H9 (cell line): ENCODE results near the gene CDK11A. TPM values are rescaled to one million over a fixed set of nuclear protein-coding genes. Genes with fewer than 3 reads are reported as not detected.

ENCODE experiments used
- DNase-seq: peaks from one replicate; pipeline ENCODE4 v3.0.0-alpha.2; 2017
- H2AFZ ChIP-seq: one replicate; pipeline ENCODE4 v1.6.1; 2013; ENCODE audit warnings: mild to moderate bottlenecking, low read length, control low read depth, moderate library complexity
- H2AK5ac ChIP-seq: 2 replicates; pipeline ENCODE4 v1.6.1; 2013; ENCODE audit warnings: low read length, control low read depth, mixed read lengths; ENCODE audit not compliant: insufficient read length
- H2BK120ac ChIP-seq: one replicate; pipeline ENCODE4 v1.6.1; 2013; ENCODE audit warnings: low read depth, mild to moderate bottlenecking, low read length, control low read depth, inconsistent platforms; ENCODE audit not compliant: poor library complexity, severe bottlenecking
- H2BK12ac ChIP-seq: 2 replicates; pipeline ENCODE4 v1.6.1; 2013; ENCODE audit warnings: low read length, control low read depth, mixed read lengths, low read depth; ENCODE audit not compliant: insufficient read length
- H2BK15ac ChIP-seq: 2 replicates; pipeline ENCODE4 v1.6.1; 2013; ENCODE audit warnings: low read depth, low read length, control low read depth
- H2BK20ac ChIP-seq: one replicate; pipeline ENCODE4 v1.6.1; 2013; ENCODE audit warnings: low read depth, mild to moderate bottlenecking, low read length, control low read depth, inconsistent platforms; ENCODE audit not compliant: poor library complexity, severe bottlenecking
- H2BK5ac ChIP-seq: 2 replicates; pipeline ENCODE4 v1.6.1; 2013; ENCODE audit warnings: low read length, control low read depth, mixed read lengths; ENCODE audit not compliant: insufficient read length
- H3K14ac ChIP-seq: 2 replicates; pipeline ENCODE4 v1.6.1; 2013; ENCODE audit warnings: low read length, control low read depth; ENCODE audit not compliant: insufficient read depth
- H3K18ac ChIP-seq: 2 replicates; pipeline ENCODE4 v1.6.1; 2013; ENCODE audit warnings: low read depth, mild to moderate bottlenecking, mixed read lengths, low read length, control low read depth; ENCODE audit not compliant: insufficient read length
- H3K23ac ChIP-seq: 2 replicates; pipeline ENCODE4 v1.6.1; 2013; ENCODE audit warnings: low read length, control low read depth, mixed read lengths, low read depth; ENCODE audit not compliant: insufficient read length
- H3K23me2 ChIP-seq: 2 replicates; pipeline ENCODE4 v1.6.1; 2013; ENCODE audit warnings: low read depth, mild to moderate bottlenecking, mixed read lengths, low read length, control low read depth; ENCODE audit not compliant: insufficient read length, poor library complexity, severe bottlenecking
- H3K27ac ChIP-seq: 2 replicates; pipeline ENCODE4 v1.5.1; 2013; ENCODE audit warnings: low read length, control low read depth, mixed read lengths, low read depth; ENCODE audit not compliant: insufficient read length
- H3K27me3 ChIP-seq: 2 replicates; pipeline ENCODE4 v1.6.1; 2013; ENCODE audit warnings: low read length, control low read depth, inconsistent platforms; ENCODE audit not compliant: insufficient read depth
- H3K4ac ChIP-seq: 2 replicates; pipeline ENCODE4 v1.6.1; 2013; ENCODE audit warnings: low read depth, mild to moderate bottlenecking, control low read depth, inconsistent platforms, low read length, moderate library complexity
- H3K4me1 ChIP-seq: 2 replicates; pipeline ENCODE4 v1.6.1; 2013; ENCODE audit warnings: low read length, control low read depth, inconsistent platforms; ENCODE audit not compliant: insufficient read depth
- H3K4me2 ChIP-seq: 2 replicates; pipeline ENCODE4 v1.6.1; 2013; ENCODE audit warnings: low read length, control low read depth, mixed read lengths; ENCODE audit not compliant: insufficient read length, insufficient read depth
- H3K56ac ChIP-seq: 2 replicates; pipeline ENCODE4 v1.6.1; 2013; ENCODE audit warnings: low read depth, mild to moderate bottlenecking, mixed read lengths, low read length, control low read depth; ENCODE audit not compliant: insufficient read length
- H3K79me1 ChIP-seq: 2 replicates; pipeline ENCODE4 v1.6.1; 2013; ENCODE audit warnings: low read depth, mild to moderate bottlenecking, moderate library complexity, low read length, control low read depth, inconsistent platforms; ENCODE audit not compliant: insufficient read depth, poor library complexity, severe bottlenecking
- H3K79me2 ChIP-seq: 2 replicates; pipeline ENCODE4 v1.6.1; 2013; ENCODE audit warnings: low read length, control low read depth, inconsistent platforms; ENCODE audit not compliant: insufficient read depth
- H3K9ac ChIP-seq: 2 replicates; pipeline ENCODE4 v1.6.1; 2013; ENCODE audit warnings: low read length, control low read depth, mixed read lengths; ENCODE audit not compliant: insufficient read length; ENCODE audit errors: extremely low read depth
- H3K9me3 ChIP-seq: one replicate; pipeline ENCODE4 v1.6.1; 2013; ENCODE audit warnings: low read depth, low read length, inconsistent platforms; ENCODE audit not compliant: control insufficient read depth
- H3T11ph ChIP-seq: one replicate; pipeline ENCODE4 v1.6.1; 2013; ENCODE audit warnings: mild to moderate bottlenecking, low read length, control low read depth, inconsistent platforms
- H4K20me1 ChIP-seq: one replicate; pipeline ENCODE4 v1.6.1; 2013; ENCODE audit not compliant: control insufficient read depth, insufficient read length, insufficient read depth
- H4K5ac ChIP-seq: 2 replicates; pipeline ENCODE4 v1.6.1; 2013; ENCODE audit warnings: low read depth, mild to moderate bottlenecking, mixed read lengths, low read length, control low read depth; ENCODE audit not compliant: insufficient read length
- H4K8ac ChIP-seq: replicated peaks from 2 replicates; pipeline ENCODE4 v1.6.1; 2013; ENCODE audit warnings: low read length, control low read depth, mixed read lengths, low read depth; ENCODE audit not compliant: insufficient read length
- H4K91ac ChIP-seq: 2 replicates; pipeline ENCODE4 v1.6.1; 2013; ENCODE audit warnings: low read depth, mild to moderate bottlenecking, moderate library complexity, mixed read lengths, low read length, control low read depth; ENCODE audit not compliant: insufficient read length
- H3K27ac Mint-ChIP-seq, 3 experiments: 2 replicates in 2 of 3; 3 replicates in 1 of 3; pipeline ENCODE4 v1.8.0; 2020 to 2021; ENCODE audit warnings: mixed read lengths in 3 of 3, mild to moderate bottlenecking in 1 of 3, moderate library complexity in 1 of 3
- H3K27me3 Mint-ChIP-seq: 2 replicates; pipeline ENCODE4 v1.8.0; 2021; ENCODE audit warnings: low read depth, mild to moderate bottlenecking, moderate library complexity, mixed read lengths
- H3K36me3 Mint-ChIP-seq, 3 experiments: 2 replicates in 2 of 3; 3 replicates in 1 of 3; pipeline ENCODE4 v1.8.0; 2020 to 2021; ENCODE audit warnings: low read depth in 3 of 3, mixed read lengths in 3 of 3; ENCODE audit not compliant: insufficient read depth in 1 of 3
- H3K4me1 Mint-ChIP-seq, 2 experiments: 2 replicates each; pipeline ENCODE4 v1.8.0; 2020; ENCODE audit warnings: mixed read lengths in 2 of 2
- H3K4me3 Mint-ChIP-seq, 2 experiments: 2 replicates in 1 of 2; 3 replicates in 1 of 2; pipeline ENCODE4 v1.8.0; 2020 to 2021; ENCODE audit warnings: mild to moderate bottlenecking in 2 of 2, mixed read lengths in 2 of 2, moderate library complexity in 1 of 2
- H3K9me3 Mint-ChIP-seq, 2 experiments: 2 replicates in 1 of 2; 3 replicates in 1 of 2; pipeline ENCODE4 v1.8.0; 2020; ENCODE audit warnings: mild to moderate bottlenecking in 2 of 2, mixed read lengths in 2 of 2, moderate library complexity in 1 of 2
- WGBS: extraction: QIAGEN DNeasy Blood & Tissue Kit; methylation state at CpG from one replicate; pipeline ENCODE4 v1.1.7; 2013; ENCODE audit warnings: missing lambda C conversion rate, low lambda C conversion rate, mixed read lengths; ENCODE audit not compliant: insufficient read length; ENCODE audit errors: extremely low coverage; 5-methylcytosine and 5-hydroxymethylcytosine counted together
- total RNA-seq: library from RNA; stranded (reverse); gene quantifications from 2 replicates; pipeline ENCODE4 v1.2.1, GENCODE V29; 2021
- TF ChIP-seq, protein P1 (sequence below): fragments of 200-600 bp; sonication (generic); conservative IDR thresholded peaks from 3 replicates; pipeline ENCODE4 v1.8.0; 2021; ENCODE audit warnings: antibody characterized with exemption, mild to moderate bottlenecking

Gene CDK11A
- total RNA-seq, 1 experiment from 2014 or later: 49.5 TPM

DNA sequence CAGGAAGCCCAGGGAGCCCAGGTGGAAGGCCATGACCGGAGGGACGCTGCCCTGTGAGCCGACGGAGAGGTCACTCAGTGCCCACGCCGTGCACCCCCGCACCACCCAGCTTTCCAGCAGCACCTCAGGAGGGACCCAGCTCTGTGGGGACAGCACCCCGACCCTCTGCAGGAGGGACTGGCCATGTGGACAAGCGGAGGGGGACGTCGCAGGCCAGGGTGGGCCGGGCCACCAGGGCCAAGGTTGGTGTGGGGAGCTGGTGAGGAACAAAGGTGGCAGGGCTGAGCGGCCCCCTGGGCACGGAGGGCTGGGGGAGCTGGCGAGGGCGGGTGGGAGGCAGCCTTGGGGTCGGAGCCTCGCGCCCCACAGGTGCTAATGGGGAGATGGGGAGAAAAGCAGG lies 31.3 kb upstream of the CDK11A start:
- no peaks in the 10 kb centered on the region; a peak in 2 of 4 replicates for H3K4me1 Mint-ChIP-seq
- Histone ChIP-seq H2BK15ac (no peak overlapping the region), H2BK120ac (no peak overlapping the region), H3K9me3 (no peaks in the 10 kb centered on the region), H3K56ac (no peak overlapping the region), H2BK20ac (no peak overlapping the region), H4K5ac (no peak overlapping the region), H4K8ac (no peak overlapping the region), H2AK5ac (no peak overlapping the region), H3K18ac (no peak overlapping the region), H3K23me2 (no peaks in the 10 kb centered on the region), H3K4me2 (no peak overlapping the region), H3T11ph (no peak overlapping the region), H2AFZ (no peak overlapping the region), H3K14ac (no peak overlapping the region), H3K27me3 (no peaks in the 10 kb centered on the region), H4K91ac (no peak overlapping the region), H3K23ac (no peak overlapping the region), H2BK5ac (no peak overlapping the region), H3K79me1 (peaks cover 6% of the 10 kb centered on the region), H4K20me1 (no peaks in the 10 kb centered on the region), H3K9ac (no peak overlapping the region), H3K79me2 (no peaks in the 10 kb centered on the region; the same call in 1 of the 2 replicates), H2BK12ac (no peak overlapping the region), H3K27ac (no peak overlapping the region), H3K4ac (no peak overlapping the region), H3K4me1 (no peaks in the 10 kb centered on the region)
- H3K27ac Mint-ChIP-seq: no peak overlapping the region
- TF ChIP-seq, protein P1, sequence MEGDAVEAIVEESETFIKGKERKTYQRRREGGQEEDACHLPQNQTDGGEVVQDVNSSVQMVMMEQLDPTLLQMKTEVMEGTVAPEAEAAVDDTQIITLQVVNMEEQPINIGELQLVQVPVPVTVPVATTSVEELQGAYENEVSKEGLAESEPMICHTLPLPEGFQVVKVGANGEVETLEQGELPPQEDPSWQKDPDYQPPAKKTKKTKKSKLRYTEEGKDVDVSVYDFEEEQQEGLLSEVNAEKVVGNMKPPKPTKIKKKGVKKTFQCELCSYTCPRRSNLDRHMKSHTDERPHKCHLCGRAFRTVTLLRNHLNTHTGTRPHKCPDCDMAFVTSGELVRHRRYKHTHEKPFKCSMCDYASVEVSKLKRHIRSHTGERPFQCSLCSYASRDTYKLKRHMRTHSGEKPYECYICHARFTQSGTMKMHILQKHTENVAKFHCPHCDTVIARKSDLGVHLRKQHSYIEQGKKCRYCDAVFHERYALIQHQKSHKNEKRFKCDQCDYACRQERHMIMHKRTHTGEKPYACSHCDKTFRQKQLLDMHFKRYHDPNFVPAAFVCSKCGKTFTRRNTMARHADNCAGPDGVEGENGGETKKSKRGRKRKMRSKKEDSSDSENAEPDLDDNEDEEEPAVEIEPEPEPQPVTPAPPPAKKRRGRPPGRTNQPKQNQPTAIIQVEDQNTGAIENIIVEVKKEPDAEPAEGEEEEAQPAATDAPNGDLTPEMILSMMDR: no peak
- no peak overlapping the region for H3K4me3 Mint-ChIP-seq
- H3K27me3 Mint-ChIP-seq: no peaks in the 10 kb centered on the region; the same call in 1 of the 2 replicates
- WGBS: no CpG with 5 or more reads among the region's 19 CpGs
- H3K9me3 Mint-ChIP-seq: no peaks in the 10 kb centered on the region; a peak in 1 of 5 replicates
- no peak for DNase-seq
- H3K36me3 Mint-ChIP-seq: peaks cover 30 to 65% (median 62%) of the 10 kb centered on the region in 3 experiments; a peak in 6 of 7 replicates
